GM23248 (cell line): ENCODE measurements around the gene KRT79. TPM values are rescaled to one million over a fixed set of nuclear protein-coding genes. Genes with fewer than 3 reads are reported as not detected.
A peak's percentile ranks its signal among the peaks of the same experiment; 100 is the strongest.

Experiments used
- DNase-seq: peaks from one replicate; pipeline ENCODE4 v3.0.0-alpha.2; 2015
- H2AFZ ChIP-seq: fragments of 200-600 bp; sonication (generic); 2 replicates; pipeline ENCODE4 v1.6.1; 2016; ENCODE audit warnings: antibody characterized with exemption
- H3F3A ChIP-seq: fragments of 200-600 bp; sonication (generic); 2 replicates; pipeline ENCODE4 v1.6.1; 2016; ENCODE audit warnings: mild to moderate bottlenecking, antibody characterized with exemption, mixed run types; ENCODE audit not compliant: insufficient read depth
- H3K27ac ChIP-seq: fragments of 200-600 bp; sonication (generic); 2 replicates; pipeline ENCODE4 v1.5.1; 2016; ENCODE audit warnings: mild to moderate bottlenecking
- H3K27me3 ChIP-seq: fragments of 200-600 bp; sonication (generic); replicated peaks from 2 replicates; pipeline ENCODE4 v1.6.1; 2016; ENCODE audit warnings: mild to moderate bottlenecking; ENCODE audit not compliant: insufficient read depth
- H3K36me3 ChIP-seq: fragments of 200-600 bp; sonication (generic); 2 replicates; pipeline ENCODE4 v1.6.1; 2016; ENCODE audit warnings: low read depth, mild to moderate bottlenecking
- H3K4me1 ChIP-seq: fragments of 200-600 bp; sonication (generic); 2 replicates; pipeline ENCODE4 v1.6.1; 2016; ENCODE audit warnings: mild to moderate bottlenecking; ENCODE audit not compliant: insufficient read depth
- H3K4me2 ChIP-seq: fragments of 200-600 bp; sonication (generic); one replicate; pipeline ENCODE4 v1.6.1; 2016; ENCODE audit warnings: mild to moderate bottlenecking; ENCODE audit not compliant: unreplicated experiment
- H3K4me3 ChIP-seq: fragments of 200-600 bp; sonication (generic); 2 replicates; pipeline ENCODE4 v1.5.1; 2016; ENCODE audit warnings: mild to moderate bottlenecking
- H3K79me2 ChIP-seq: fragments of 200-600 bp; sonication (generic); 2 replicates; pipeline ENCODE4 v1.6.1; 2016; ENCODE audit warnings: mild to moderate bottlenecking; ENCODE audit not compliant: insufficient read depth
- H3K9ac ChIP-seq: fragments of 200-600 bp; sonication (generic); 2 replicates; pipeline ENCODE4 v1.6.1; 2016; ENCODE audit warnings: mild to moderate bottlenecking
- H3K9me2 ChIP-seq: fragments of 200-600 bp; sonication (generic); 2 replicates; pipeline ENCODE4 v1.6.1; 2016; ENCODE audit warnings: mixed run types, mild to moderate bottlenecking, moderate library complexity; ENCODE audit not compliant: insufficient read depth
- H3K9me3 ChIP-seq: fragments of 200-600 bp; sonication (generic); one replicate; pipeline ENCODE4 v1.6.1; 2017; ENCODE audit warnings: low read depth
- H4K20me1 ChIP-seq: fragments of 200-600 bp; sonication (generic); 2 replicates; pipeline ENCODE4 v1.6.0; 2016; ENCODE audit not compliant: insufficient read depth
- EZH2 ChIP-seq: fragments of 200-600 bp; sonication (generic); IDR thresholded peaks from 2 replicates; pipeline ENCODE4 v1.6.1; 2018; ENCODE audit warnings: antibody characterized with exemption, mild to moderate bottlenecking; ENCODE audit not compliant: insufficient read depth, poor library complexity, severe bottlenecking
- EZH2phosphoT487 ChIP-seq: fragments of 200-600 bp; sonication (generic); IDR thresholded peaks from 2 replicates; pipeline ENCODE4 v1.6.1; 2018; ENCODE audit warnings: antibody characterized with exemption, moderate library complexity, mild to moderate bottlenecking, low read depth; ENCODE audit not compliant: insufficient read depth
- WGBS, 2 experiments: methylation state at CpG; one replicate each; pipeline ENCODE4 v1.1.6; 2015 to 2017; ENCODE audit warnings: low lambda C conversion rate in 2 of 2, low coverage in 1 of 2; ENCODE audit errors: missing lambda C conversion rate in 2 of 2; 5-methylcytosine and 5-hydroxymethylcytosine counted together
- in situ Hi-C: fragments of 300-500 bp; cut with MboI; formaldehyde crosslinking; loops from 2 replicates; pipeline ENCODE4 v1.15.0; 2020
- polyA plus RNA-seq: library from polyadenylated mRNA; unstranded; fragments of >200 nt; fragmentation: Nextera tagmentation; extraction: Ambion mirVana; gene quantifications from 2 replicates; pipeline ENCODE4 v1.2.1, GENCODE V29; 2016
- total RNA-seq: library from RNA; depleted of rRNA; stranded (reverse); fragments of >200 nt; shearing (Covaris generic); gene quantifications from 2 replicates; pipeline ENCODE4 v1.2.3, GENCODE V29; 2014

KRT79 gene
- total and polyA plus RNA-seq, 2 experiments from 2014 or later, result 0.15 TPM; not detected in 1

DNA sequence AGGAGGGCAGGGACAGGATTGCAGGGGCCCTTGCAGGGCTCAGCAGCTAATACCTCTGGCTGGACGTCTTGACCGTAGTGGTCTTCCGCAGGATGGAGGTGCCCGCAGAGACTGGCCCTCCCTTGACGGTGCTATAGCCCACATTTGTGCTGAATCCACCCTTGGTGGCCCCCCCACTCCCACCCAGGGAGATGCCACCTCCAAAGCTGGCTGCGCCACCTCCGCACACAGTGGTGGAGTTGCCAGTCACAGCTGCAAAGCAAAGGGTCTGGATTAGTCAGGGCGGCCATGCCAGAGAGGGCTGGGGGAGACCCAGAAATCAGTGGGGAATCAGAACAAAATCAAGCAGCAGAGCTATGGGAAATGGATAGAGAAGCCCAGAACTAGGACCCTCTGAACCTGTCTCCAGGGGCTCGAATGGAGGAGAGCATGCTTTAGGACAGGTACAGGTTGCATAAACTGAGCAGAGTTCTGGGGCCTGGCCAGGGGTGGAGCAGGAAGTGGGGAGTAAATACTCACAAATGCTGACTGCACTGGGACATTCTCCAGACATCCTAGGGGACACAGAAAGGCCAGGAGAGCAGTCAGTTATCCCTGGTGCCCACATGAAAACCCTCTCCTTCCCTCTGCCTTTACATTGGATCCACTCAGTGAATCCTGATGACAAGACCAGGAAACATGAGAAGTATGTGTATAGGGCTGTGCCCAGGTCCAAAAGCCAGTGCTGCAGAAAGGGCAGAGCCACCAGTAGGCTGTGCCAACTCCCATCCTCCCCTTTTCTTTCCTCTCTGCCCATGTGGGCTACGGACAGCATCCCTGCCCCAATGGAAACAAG lies 12.1 kb downstream of the KRT79 start:
- Histone ChIP-seq H3K36me3 (no peaks in the 10 kb centered on the region), H4K20me1 (no peaks in the 10 kb centered on the region), H3K4me2 (no peak overlapping the region), H3K27ac (no peak overlapping the region), H3K79me2 (no peaks in the 10 kb centered on the region), H3K4me3 (no peak overlapping the region), H3K9ac (no peak overlapping the region), H3K9me3 (no peaks in the 10 kb centered on the region), H3F3A (no peaks in the 10 kb centered on the region), H3K4me1 (peaks cover 9% of the 10 kb centered on the region; the same call in 1 of the 2 replicates), H3K9me2 (no peaks in the 10 kb centered on the region), H3K27me3 (peaks cover 29% of the 10 kb centered on the region), H2AFZ (no peak overlapping the region)
- in situ Hi-C loops, result no loop called here
- peak; percentile 42 for DNase-seq
- TF ChIP-seq EZH2phosphoT487 (no peak), EZH2 (no peak)
- 79 to 81% methylated on average over 10 of the region's 10 CpGs for WGBS, 2 experiments

DNA sequence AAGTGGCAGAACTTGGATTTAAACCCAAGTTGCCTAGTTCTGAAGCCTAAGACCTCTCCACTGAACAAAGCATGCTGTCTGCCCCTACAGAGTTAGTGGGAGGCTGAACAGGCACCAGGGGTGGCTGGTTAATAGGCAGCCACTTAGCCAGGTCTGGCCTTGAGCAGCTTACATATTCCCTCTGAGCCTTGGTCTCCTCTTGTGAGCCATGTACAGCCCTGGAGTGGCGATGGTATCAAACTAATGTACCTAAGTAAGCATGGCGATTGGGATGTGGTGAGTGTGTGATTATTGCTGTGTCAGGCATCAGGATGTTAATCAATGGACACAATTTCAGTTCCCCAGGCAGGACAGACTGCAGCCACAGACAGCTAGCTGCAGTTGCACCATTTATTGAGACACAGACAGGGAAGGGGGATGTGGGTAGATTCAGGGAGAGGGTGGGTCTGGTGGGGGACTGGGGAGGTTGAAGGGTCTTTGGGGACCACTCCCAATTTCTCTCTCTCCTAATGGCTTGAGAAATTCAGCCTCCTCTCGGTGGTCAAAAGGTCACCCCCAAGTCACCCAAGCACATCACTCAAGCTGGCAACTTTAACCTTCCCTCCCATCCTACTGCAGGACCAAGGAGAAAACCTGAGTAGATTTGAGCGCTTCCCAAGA lies 12.9 kb downstream of the KRT79 start:
- in situ Hi-C loops, result no loop called here
- Histone ChIP-seq H3K9ac (no peak overlapping the region), H3K9me3 (no peaks in the 10 kb centered on the region), H3K4me1 (peaks cover 9% of the 10 kb centered on the region; the same call in 1 of the 2 replicates), H3F3A (no peaks in the 10 kb centered on the region), H3K4me3 (no peak overlapping the region), H3K4me2 (no peak overlapping the region), H3K36me3 (no peaks in the 10 kb centered on the region), H4K20me1 (no peaks in the 10 kb centered on the region), H3K79me2 (no peaks in the 10 kb centered on the region), H3K27ac (no peak overlapping the region), H2AFZ (no peak overlapping the region), H3K9me2 (no peaks in the 10 kb centered on the region), H3K27me3 (peaks cover 33% of the 10 kb centered on the region)
- WGBS, 2 experiments, result 77 to 86% methylated on average over 4 of the region's 4 CpGs
- no peak for DNase-seq
- no peak for TF ChIP-seq EZH2
- TF ChIP-seq EZH2phosphoT487, result no peak

DNA sequence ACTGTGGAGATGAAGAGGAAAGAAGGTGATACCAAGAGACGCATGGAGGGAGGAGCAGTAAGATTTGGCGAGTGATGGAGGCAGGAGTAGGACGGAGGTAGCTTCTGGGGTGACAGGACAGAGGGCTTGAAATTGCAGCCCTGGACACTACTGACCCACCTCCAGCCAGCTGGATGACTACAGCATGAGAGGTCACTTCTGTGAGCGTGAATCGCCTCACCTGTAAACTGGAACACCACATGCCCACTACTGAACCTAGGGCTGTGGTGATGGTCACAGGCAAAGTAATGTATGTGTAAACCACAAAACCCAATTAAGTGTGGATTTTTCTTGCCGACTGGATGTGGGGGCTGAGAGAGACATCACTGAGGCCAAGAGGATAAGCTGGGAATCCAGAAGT lies 13.6 kb downstream of the KRT79 start:
- Histone ChIP-seq H3K27me3 (peaks cover 33% of the 10 kb centered on the region), H3K36me3 (no peaks in the 10 kb centered on the region)
- in situ Hi-C loops, result no loop called here

DNA sequence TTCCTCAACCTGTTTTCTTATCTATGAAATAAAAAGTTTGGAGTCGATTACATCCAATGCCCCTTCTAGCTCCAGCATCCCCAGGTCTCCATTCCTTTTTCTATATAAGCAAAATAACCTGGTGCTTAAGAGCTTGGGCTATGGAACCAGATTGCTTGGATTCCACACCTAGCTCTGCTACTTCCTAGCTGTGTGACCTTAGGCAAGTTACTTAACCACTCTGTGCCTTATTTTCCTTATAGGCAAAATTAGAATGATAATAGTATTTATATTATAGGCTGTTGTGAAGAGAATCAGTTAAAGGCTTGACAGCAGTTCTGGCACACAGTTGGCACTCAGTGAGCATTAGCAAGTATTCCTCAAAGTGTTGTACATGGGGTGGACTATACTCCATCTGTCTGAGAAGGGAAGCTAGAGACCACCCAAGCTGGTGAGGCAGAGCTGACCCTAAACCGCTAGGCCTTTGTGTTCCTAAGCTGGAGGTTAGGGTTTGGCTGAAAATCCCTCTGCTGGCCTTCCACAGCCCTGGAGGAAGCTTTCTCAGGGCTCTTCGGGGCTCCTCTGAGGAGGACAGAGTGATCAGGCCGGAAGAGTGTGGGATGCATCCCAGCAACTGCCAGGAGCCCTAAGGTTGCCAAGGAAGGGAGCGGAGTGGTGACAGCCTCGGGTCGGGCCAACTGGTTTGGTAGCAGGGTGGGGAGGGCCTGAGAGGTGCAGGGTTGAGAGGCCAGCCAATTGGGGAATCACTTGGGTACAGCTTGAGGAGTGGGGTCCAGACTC lies 14.2 kb downstream of the KRT79 start:
- Histone ChIP-seq H3K9me3 (no peaks in the 10 kb centered on the region), H3K27me3 (peaks cover 38% of the 10 kb centered on the region), H3K4me3 (no peak overlapping the region), H3K4me2 (no peak overlapping the region), H3K27ac (no peak overlapping the region), H4K20me1 (no peaks in the 10 kb centered on the region), H3K36me3 (no peaks in the 10 kb centered on the region), H3K79me2 (no peaks in the 10 kb centered on the region), H2AFZ (no peak overlapping the region), H3K9me2 (no peaks in the 10 kb centered on the region), H3K4me1 (peaks cover 9% of the 10 kb centered on the region; the same call in 1 of the 2 replicates), H3F3A (no peaks in the 10 kb centered on the region), H3K9ac (no peak overlapping the region)
- WGBS, 2 experiments, result 58 to 61% methylated on average over 5 to 7 of the region's 7 CpGs
- no peak for DNase-seq
- in situ Hi-C loops, result no loop called here
- TF ChIP-seq EZH2 (no peak), EZH2phosphoT487 (no peak)

More for the DNA sequence above, 13.6 kb downstream of the KRT79 start:
- no peaks in the 10 kb centered on the region for H3K79me2 ChIP-seq
- H3F3A ChIP-seq, result no peaks in the 10 kb centered on the region
- H2AFZ ChIP-seq, result no peak overlapping the region
- H3K4me3 ChIP-seq, result no peak overlapping the region
- H3K4me2 ChIP-seq, result no peak overlapping the region
- no peak for TF ChIP-seq EZH2phosphoT487
- TF ChIP-seq EZH2, result no peak
- WGBS, 2 experiments, result 83 to 90% methylated on average over 6 of the region's 6 CpGs
- peaks cover 9% of the 10 kb centered on the region; the same call in 1 of the 2 replicates for H3K4me1 ChIP-seq
- H3K9me3 ChIP-seq, result no peaks in the 10 kb centered on the region
- H3K9ac ChIP-seq, result no peak overlapping the region
- no peak overlapping the region for H3K27ac ChIP-seq
- no peaks in the 10 kb centered on the region for H4K20me1 ChIP-seq
- no peaks in the 10 kb centered on the region for H3K9me2 ChIP-seq
- no peak for DNase-seq
